ENCODE data around the gene LIN7C. TPM values are rescaled to one million over a fixed set of nuclear protein-coding genes. Genes with fewer than 3 reads are reported as not detected.

Gene LIN7C
- total and polyA plus RNA-seq, 4 donors = 5.5 to 55.9 (median 16.7) TPM

GRCh38 chr11:27501100-27501499, 5.5 kb downstream of the LIN7C start:
- H3K9ac ChIP-seq (ENCODE audit: insufficient read depth in 1 of 2, low read length in 2 of 2) = no peak overlapping the region
- TF ChIP-seq, protein P1, sequence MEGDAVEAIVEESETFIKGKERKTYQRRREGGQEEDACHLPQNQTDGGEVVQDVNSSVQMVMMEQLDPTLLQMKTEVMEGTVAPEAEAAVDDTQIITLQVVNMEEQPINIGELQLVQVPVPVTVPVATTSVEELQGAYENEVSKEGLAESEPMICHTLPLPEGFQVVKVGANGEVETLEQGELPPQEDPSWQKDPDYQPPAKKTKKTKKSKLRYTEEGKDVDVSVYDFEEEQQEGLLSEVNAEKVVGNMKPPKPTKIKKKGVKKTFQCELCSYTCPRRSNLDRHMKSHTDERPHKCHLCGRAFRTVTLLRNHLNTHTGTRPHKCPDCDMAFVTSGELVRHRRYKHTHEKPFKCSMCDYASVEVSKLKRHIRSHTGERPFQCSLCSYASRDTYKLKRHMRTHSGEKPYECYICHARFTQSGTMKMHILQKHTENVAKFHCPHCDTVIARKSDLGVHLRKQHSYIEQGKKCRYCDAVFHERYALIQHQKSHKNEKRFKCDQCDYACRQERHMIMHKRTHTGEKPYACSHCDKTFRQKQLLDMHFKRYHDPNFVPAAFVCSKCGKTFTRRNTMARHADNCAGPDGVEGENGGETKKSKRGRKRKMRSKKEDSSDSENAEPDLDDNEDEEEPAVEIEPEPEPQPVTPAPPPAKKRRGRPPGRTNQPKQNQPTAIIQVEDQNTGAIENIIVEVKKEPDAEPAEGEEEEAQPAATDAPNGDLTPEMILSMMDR (IDR thresholded peaks at IDR 0.05; ENCODE audit: control extremely low read depth, extremely low read depth) = no peak
- DNase-seq (no peak), ATAC-seq (ENCODE audit: insufficient read depth, low FRiP score) (no peak)
- peaks cover 0 to 23% (median 8%) of the 10 kb centered on the region in 5 donors for H3K4me1 ChIP-seq (ENCODE audit: control insufficient read depth in 5 of 5, insufficient read depth in 5 of 5, low read length in 5 of 5)
- no peaks in the 10 kb centered on the region for H3K9me3 ChIP-seq (ENCODE audit: control insufficient read depth in 4 of 4, insufficient read depth in 3 of 4, low read length in 3 of 4)
- peaks cover 3 to 11% (median 4%) of the 10 kb centered on the region in 4 donors for H3K36me3 ChIP-seq (ENCODE audit: control insufficient read depth in 4 of 4, insufficient read depth in 4 of 4, low read length in 4 of 4)
- H3K27ac ChIP-seq (ENCODE audit: low read depth in 1 of 2, low read length in 1 of 2) = no peak overlapping the region
- no peaks in the 10 kb centered on the region for H3K27me3 ChIP-seq (ENCODE audit: control insufficient read depth in 3 of 3, insufficient read depth in 3 of 3, low read length in 2 of 3)
- H3K4me3 ChIP-seq = no peak overlapping the region

DNA sequence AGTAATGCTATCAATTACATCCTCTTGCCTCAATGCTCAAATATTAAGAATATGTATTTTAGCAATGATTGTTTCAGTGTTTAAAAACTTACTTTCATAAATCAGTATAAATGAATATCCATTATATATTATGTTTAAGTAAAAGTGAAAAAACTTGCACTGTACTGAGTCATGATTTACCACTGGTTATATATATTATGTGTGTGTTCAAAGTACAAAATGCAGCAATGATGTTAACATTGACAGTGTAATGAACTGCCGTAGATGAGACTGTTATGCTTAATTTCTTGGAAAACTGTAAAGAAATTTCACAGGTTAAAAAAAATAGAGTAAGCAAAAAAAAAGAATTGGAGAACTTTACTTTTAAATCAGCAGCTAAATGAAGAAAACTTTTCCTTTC, 8.7 kb downstream of the LIN7C start:
- no peak overlapping the region for H3K27ac ChIP-seq (ENCODE audit: low read depth in 1 of 2, low read length in 1 of 2)
- H3K4me3 ChIP-seq = no peak overlapping the region
- no peak for ATAC-seq (ENCODE audit: insufficient read depth, low FRiP score)
- H3K4me1 ChIP-seq (ENCODE audit: control insufficient read depth in 5 of 5, insufficient read depth in 5 of 5, low read length in 5 of 5) = peaks cover 0 to 7% (median 3%) of the 10 kb centered on the region in 5 donors
- TF ChIP-seq, protein P1 (IDR thresholded peaks at IDR 0.05; ENCODE audit: control extremely low read depth, extremely low read depth) = no peak
- no peaks in the 10 kb centered on the region for H3K9me3 ChIP-seq (ENCODE audit: control insufficient read depth in 4 of 4, insufficient read depth in 3 of 4, low read length in 3 of 4)
- DNase-seq = no peak
- H3K36me3 ChIP-seq (ENCODE audit: control insufficient read depth in 4 of 4, insufficient read depth in 4 of 4, low read length in 4 of 4) = peaks cover 3 to 13% (median 5%) of the 10 kb centered on the region in 4 donors
- WGBS, 2 donors = 89 to 94% methylated on average over 1 of the region's 1 CpG
- H3K9ac ChIP-seq (ENCODE audit: insufficient read depth in 1 of 2, low read length in 2 of 2) = no peak overlapping the region
- no peaks in the 10 kb centered on the region for H3K27me3 ChIP-seq (ENCODE audit: control insufficient read depth in 3 of 3, insufficient read depth in 3 of 3, low read length in 2 of 3)

GRCh38 chr11:27497284-27497866, 9.2 kb downstream of the LIN7C start:
- Histone ChIP-seq H3K27me3 (ENCODE audit: control insufficient read depth in 3 of 3, insufficient read depth in 3 of 3, low read length in 2 of 3) (no peaks in the 10 kb centered on the region), H3K4me1 (ENCODE audit: control insufficient read depth in 5 of 5, insufficient read depth in 5 of 5, low read length in 5 of 5) (peaks cover 0 to 7% (median 0%) of the 10 kb centered on the region in 5 donors), H3K9ac (ENCODE audit: insufficient read depth in 1 of 2, low read length in 2 of 2) (no peak overlapping the region), H3K36me3 (ENCODE audit: control insufficient read depth in 4 of 4, insufficient read depth in 4 of 4, low read length in 4 of 4) (peaks cover 4 to 13% (median 6%) of the 10 kb centered on the region in 4 donors), H3K27ac (ENCODE audit: low read depth in 1 of 2, low read length in 1 of 2) (no peak overlapping the region), H3K9me3 (ENCODE audit: control insufficient read depth in 4 of 4, insufficient read depth in 3 of 4, low read length in 3 of 4) (no peaks in the 10 kb centered on the region), H3K4me3 (no peak overlapping the region)
- peak in 2 of 3 donors; percentile 57 to 63 for DNase-seq
- TF ChIP-seq, protein P1 (IDR thresholded peaks at IDR 0.05; ENCODE audit: control extremely low read depth, extremely low read depth) = no peak
- ATAC-seq (ENCODE audit: insufficient read depth, low FRiP score) = no peak

GRCh38 chr11:27496461-27496860, 10.1 kb downstream of the LIN7C start:
- no peak for ATAC-seq (ENCODE audit: insufficient read depth, low FRiP score)

More at GRCh38 chr11:27496461-27496860, 10.1 kb downstream of the LIN7C start:
- TF ChIP-seq, protein P1 (IDR thresholded peaks at IDR 0.05; ENCODE audit: control extremely low read depth, extremely low read depth) = no peak
- Histone ChIP-seq H3K9me3 (ENCODE audit: control insufficient read depth in 4 of 4, insufficient read depth in 3 of 4, low read length in 3 of 4) (peaks cover 0 to under 1% (median 0%) of the 10 kb centered on the region in 4 donors), H3K9ac (ENCODE audit: insufficient read depth in 1 of 2, low read length in 2 of 2) (no peak overlapping the region), H3K36me3 (ENCODE audit: control insufficient read depth in 4 of 4, insufficient read depth in 4 of 4, low read length in 4 of 4) (peaks cover 7 to 20% (median 10%) of the 10 kb centered on the region in 4 donors), H3K27me3 (ENCODE audit: control insufficient read depth in 3 of 3, insufficient read depth in 3 of 3, low read length in 2 of 3) (no peaks in the 10 kb centered on the region), H3K4me3 (no peak overlapping the region), H3K4me1 (ENCODE audit: control insufficient read depth in 5 of 5, insufficient read depth in 5 of 5, low read length in 5 of 5) (peaks cover 0 to 7% (median 0%) of the 10 kb centered on the region in 5 donors), H3K27ac (ENCODE audit: low read depth in 1 of 2, low read length in 1 of 2) (no peak overlapping the region)
- 45 to 60% methylated on average over 1 of the region's 1 CpG for WGBS, 2 donors
- peak in 2 of 3 donors; percentile 73 to 87 for DNase-seq

Data from lung (tissue), 12 donors.